Activated CD4-positive, alpha-beta T cell treated with anti-CD3 and anti-CD28 coated beads, Interleukin-2, amount 50 U/mL, for 24 hours (primary cell): ENCODE results near the gene THADA.

ENCODE experiments used
- DNase-seq, 2 donors: peaks; one replicate each; pipeline ENCODE4 v3.0.0-alpha.2; 2020; ENCODE audit warnings: low read depth in 1 of 2, low spot score in 1 of 2

The THADA gene

DNA sequence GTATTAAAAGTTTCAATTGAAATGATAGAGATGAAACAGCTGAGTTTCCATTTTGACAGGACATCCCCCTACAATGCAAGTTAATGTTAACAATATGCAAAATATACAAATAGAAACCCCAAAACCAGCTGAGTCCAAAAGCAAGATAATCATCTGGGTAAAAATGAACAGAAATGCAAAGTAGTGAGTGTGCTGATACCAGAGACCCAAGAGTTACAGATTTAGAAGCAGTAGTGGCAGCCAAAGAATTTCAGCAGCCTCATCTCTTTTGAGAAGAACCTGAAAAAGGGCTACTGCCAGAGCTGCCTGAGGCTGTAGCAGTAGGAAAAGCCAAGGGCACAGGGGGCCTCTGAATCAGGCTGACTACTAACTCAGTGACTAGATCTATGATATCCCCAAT, 82.6 kb downstream of the THADA start:
- DNase-seq: no peak

DNA sequence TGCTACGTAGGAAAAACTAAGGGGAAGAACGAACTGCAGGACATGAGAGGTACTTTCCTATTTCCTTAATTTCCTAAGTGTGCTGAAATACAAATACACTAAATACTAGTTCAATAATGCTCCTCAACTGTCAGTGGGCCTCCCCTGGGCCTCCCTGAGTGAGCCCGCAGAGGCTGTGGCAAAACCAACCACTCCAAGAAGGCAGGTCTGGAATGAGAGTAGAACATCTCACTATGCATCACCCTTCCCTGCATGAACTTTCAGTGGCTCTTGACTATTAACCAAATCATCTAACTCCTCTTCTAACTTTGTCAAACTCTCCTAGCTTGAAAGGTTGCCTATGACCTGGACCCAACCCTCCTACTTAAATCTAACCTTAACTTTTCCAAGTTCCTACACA, 84.6 kb downstream of the THADA start:
- no peak for DNase-seq

DNA sequence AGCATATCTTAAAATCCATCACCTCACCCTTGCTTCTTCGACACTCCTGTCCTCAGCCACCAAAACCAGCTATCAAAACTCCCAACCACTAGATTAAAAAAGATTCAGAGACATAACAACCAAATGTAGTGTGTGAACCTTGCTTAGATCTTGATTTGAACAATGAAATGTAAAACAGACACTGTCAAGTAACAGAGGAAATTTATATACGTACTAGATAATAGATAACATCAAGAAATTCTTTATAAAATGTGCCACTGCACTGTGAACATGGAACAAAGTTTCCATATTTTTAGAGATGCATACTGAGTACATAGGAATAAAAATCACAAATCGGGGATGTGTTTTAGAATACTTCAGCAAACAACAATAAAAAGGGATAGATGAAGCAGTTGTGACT, 86.0 kb downstream of the THADA start:
- DNase-seq: no peak

DNA sequence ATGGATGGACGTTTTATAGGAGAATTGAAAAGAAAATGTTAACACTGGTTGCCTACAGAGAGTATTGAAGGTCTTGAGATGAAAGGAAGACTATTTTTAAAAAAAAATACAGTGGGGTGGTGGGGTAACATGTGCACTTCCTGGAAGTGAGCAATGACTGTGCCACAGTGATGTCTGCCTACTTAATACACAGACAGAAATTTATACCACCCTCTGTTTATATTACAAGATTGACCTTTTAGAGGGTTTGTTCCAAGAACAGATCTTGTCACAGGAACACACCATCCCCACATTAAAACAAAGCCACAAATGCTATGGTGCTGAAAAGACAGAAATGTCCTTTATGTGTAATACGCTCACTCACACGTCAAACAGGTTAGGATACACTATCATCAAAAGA, 87.6 kb downstream of the THADA start:
- DNase-seq: no peak

DNA sequence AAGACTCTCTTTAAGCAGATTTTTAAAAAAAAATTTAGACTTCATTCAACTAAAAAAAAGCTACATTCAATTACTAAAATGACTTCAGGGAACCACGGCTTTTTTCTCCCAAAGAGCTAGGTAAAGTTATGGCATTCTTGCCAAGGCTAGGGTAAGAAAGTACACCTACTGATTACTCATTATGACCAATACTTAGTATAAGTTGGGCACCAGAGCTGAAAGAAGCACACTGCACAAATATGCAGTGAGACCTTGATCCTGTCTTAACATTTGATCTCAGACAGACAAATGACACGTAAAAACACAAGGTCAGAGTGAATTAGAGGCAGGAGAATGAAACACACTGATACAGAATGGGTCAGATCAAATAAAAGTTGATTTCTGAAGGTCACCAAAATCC, 88.7 kb downstream of the THADA start:
- DNase-seq: no peak

DNA sequence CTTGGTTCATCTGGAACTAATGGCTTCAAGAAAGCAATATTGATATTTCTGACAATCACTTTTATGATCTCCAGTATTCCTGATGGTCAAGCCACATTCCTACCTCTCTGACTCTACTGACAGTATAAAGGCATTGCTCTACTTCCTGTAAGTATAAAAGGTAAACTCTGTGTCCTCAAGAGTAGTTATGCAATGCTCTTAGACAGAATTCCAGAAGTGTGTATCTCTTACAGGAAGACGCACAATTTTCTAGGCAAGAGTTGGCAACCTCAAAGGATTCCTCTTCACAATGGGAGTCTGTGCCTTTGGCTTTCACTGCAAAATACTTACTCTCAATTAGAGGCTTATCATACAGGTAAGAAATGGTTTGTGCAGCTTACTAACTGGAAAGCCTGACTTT, 100.1 kb downstream of the THADA start:
- no peak for DNase-seq

DNA sequence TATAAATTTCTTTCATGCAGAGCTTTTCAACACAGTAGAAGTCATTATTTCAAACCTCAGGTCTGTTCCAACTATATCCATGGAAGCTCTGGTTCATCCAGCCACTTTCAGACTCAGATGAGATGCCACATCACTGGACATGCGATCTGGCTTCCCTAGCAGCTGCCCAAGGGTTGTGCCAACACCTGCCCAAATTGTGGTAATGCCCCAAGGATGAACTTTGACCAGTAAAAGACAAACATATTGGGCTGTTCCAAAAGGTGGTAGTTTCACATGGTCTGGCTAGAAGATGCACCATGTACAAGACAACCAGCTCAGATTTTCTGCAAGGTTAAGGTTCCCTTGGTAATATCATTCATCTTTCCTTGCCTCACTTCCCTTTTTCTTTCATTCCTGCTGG, 101.9 kb downstream of the THADA start:
- DNase-seq: no peak

DNA sequence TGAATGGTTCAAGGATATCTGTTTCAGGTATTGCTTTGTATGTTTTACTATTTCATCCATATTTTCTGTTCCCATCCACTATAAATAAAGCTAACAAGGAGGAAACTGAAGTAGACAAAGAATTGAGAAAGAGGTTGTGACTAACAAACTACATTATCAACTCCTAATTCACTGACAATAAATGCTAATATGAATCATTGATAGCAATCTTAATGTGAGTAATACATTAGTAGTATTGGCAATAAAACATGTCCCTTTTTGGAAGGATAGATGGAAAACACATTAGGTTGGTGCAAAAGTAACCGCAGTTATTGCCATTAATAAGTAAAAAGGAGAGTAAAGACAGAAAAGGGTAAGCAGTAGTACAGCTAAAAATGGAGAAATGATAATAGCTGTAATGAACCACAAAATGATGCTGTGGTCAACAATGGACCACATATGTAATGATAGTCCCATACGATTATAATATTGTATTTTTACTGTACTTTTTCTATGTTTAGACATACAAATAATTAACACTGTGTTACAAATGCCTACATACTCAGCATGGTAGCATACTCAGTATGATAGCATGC, 104.7 kb downstream of the THADA start:
- no peak for DNase-seq

DNA sequence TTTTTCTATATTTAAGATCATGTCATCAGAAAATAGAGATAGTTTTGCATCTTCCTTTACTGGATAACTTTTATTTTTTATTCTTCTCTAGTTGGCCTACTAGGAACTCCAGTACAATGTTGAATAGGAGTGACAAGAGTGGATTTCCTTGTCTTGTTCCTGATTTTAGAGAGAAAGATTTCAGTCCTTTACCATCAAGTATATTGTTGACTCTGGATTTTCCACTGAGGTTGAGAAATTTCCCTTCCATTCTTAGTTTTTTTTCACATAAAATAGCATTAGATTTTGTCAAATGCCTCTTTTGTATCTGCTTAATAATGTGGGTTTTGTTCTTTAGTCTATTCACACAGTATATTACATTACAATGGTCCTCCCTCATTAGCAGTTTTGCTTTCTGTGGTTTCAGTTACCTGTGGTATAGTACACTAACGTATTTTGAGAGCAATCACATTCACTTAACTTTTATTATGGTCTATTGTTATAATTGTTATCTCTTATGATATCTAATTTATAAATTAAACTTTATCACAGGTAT, 105.5 kb downstream of the THADA start:
- DNase-seq: no peak

DNA sequence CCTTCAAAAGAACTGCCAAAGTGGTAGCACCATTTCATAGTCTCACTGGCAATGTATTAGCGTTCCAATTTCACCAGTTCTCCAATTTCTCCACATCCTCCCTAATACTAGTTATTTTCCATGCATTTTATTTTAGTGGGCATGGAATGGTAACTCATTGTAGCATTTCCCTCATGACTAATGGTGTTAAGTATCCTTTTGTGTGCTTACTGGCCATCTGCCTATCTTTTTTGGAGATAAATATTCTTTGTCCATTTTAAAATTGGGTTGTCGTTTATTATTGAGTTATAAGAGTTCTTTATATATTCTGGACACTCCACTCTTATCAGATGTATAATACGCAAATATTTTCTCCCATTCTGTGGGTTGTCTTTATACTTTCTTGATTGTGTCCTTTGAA, 107.1 kb downstream of the THADA start:
- no peak for DNase-seq

DNA sequence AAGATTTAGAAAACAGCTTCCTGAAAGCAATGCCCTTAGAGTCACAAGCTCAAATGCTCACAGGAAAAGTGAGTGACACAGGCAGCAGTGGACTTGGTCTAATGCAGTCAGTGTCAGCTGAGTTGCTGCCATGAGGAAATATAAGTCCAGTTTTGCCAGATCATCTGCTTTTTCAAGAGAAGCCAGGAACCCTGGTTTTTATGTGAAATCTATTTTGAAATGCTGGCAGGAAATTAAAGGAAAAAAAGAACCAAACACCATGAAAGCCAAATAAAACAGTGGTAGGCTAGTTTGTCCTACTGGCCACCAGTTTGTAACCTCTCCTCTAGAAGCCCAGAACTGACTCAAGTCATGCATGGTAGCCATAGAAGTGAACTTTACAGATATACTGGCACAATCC, 109.2 kb downstream of the THADA start:
- DNase-seq: no peak

DNA sequence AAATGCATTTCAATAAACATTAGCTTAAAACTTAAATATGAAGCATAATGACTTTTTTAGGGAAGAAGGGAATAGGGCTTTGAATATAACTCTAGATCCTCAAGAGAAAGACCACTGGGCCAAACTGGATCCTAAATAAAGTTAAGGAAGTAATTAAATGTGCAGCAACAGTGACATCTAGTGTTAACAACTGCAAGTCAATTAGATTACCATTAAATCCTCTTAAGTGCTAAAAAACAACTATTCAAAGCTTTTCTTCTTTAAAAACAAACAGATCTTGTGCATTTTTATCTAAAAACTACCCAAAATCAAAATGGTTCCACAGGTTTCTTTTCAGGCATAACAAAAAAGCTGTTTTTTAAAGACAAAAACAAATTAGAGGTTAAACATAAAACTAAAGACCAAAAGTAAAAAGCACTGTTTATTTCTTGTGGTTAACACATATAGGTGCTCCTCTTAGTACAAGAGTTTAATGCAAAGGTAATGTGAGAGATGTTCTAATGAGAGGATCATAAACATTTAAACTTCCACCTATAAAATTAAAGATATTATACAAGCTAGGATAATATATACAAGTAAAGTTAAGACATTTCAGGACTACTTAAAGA, 111.4 kb downstream of the THADA start:
- DNase-seq: no peak

DNA sequence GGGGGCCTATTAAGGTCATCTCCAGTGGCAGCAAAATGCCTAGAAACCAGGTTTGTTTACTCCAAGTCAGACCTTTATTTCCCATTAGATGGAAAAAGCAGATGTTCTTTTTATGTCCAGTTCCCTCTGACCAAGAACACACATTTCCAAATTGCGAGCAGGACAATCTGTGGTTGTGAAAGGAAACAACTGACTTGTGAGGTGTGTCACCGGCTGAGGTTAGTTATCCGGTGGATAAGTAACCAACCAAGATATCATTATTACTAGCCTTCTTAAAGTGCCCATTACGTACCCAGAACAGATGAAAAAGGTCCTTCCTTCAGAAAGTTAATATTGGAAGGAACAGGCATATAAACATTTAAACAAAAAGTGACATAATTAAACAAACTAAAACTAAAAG, 112.9 kb downstream of the THADA start:
- no peak for DNase-seq

DNA sequence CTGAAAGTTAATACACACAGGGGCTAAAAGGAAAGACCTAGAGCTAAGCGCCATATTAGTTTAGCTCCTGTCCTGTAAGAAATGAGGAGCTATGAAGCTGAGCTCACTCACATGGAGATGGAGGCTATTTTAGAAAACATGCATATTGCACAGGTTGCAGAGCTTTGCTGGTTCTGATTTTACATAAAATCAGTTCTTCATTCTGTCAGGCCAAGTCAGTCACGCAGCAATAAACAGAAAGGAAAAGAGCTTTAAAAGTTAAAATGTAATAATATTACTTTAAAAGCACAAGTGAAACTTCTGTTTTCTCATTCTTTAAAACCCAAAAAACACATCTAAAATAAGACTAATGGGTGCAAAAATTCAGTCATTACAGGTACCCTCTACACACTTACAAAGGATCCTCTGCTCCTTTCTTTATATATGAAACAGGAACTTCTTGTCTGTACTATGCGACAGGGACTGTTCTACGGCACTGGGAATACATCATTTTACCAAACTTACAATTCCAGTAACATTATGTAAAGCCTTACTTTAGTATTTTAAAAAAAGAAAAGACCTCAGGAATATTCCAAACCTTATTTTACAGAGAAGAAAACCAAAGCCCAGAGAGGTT, 113.8 kb downstream of the THADA start:
- no peak for DNase-seq

DNA sequence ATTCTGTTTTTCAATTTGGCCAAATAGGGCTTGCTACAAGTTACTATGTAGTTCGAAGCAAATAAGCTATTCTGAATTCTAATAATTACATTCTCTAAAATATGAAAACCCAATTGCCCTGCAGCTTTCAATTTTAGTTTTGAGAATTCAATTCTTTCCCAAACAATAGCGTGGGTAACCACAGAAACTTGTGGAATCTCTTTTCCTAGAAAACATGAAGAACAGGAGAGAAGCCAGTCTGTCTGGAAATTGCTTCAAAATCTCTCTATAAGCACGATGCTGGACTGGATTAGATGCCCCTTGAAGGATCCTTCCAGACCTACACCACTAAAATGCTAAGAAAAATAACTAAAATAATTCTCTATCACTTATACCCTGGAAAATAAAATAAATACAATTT, 115.0 kb downstream of the THADA start:
- DNase-seq: no peak

DNA sequence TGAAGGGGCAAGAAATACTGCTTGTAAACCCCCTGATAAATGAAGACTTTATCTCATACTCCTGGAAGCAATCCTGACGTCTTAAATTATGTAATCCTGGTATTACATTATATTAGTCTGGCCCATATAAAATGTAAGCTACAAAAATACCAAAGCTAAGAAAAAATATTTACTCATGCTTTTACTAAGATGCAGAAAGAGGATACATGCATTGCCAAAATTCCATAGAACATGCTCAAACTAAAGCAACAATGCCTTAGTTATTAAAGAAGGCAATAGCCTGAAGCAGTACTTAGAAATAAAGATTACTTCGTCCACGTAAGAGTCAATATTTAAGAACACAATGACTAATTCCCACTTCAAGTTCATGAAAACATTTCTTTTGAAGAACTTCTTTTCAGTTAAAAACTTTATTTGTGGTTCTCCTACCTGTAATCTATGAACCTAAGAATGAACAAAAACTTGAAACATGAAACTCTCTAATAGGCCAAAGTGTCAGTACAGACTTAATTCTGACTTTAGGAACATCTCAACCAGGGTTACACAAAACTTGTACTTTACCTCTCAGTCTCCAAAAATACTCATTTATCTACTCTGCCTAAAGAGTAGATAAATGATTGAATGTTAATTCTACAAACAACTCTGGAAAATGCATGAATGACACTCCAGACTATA, 117.3 kb downstream of the THADA start:
- no peak for DNase-seq

DNA sequence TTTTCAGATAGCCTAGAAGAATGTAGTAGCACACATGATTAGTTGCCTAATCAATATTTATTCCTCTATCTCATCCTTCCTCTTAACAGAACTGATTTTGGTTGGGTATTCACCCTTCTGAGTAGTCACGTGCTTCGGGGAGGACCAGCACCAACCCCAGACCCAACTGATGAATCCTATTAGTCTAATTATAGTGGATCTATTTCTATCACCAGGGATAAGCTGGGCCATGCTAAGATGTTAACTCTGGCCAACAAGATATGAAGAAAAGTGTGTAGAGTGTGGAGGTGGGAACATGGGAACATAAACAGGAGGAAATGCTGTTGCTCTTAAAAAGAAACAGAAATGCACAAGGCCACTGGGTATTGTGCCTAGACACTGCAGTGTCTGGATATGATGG, 119.9 kb downstream of the THADA start:
- DNase-seq: no peak

DNA sequence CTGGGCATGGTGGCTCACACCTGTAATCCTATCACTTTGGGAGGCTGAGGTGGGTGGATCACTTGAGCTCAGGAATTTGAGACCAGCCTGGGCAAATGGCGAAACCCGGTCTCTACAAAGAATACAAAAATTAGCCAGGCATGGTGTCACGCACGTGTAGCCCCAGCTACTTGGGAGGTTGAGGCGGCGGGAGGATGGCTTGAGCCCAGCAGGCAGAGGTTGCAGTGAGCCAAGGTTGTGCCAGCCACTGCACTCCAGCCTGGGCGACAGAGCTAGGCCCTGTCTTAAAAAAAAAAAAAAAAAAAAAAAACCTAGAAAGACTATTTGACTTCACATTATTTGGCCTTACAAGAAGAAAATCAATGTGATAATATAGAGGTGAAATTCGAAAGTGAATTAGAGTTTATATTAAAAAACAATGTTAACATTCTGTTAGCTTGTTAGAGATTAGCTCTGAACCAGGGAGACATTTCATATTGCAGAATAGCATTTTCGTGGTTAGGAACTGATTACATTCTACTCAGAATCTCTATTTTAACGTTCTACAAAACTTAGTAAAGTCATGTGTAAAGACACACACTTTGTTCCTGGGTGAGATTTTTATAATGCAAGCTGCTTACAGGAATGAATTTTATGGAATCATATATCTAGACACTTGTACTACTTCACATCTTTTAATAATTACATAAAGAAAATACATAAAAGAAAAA, 120.5 kb downstream of the THADA start:
- no peak for DNase-seq

DNA sequence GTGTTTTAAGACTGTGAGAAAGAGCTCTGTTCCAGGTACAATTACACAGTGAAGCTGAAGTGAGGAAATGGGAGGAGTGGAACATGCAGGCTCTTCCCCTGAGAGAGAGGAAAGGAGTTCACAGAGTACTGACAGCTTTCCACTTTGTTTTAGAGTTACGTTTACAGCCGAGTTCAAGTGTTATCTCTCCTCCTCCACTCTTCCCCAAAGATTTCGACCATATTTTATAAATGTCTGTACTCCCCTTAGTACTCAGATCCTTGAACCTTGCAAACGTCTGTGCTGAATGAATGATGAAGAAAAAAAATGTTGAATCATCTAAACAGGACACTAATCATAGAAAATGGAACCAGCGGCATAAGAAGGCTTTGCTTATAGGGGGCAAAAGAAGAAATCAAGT, 121.6 kb downstream of the THADA start:
- DNase-seq: no peak

DNA sequence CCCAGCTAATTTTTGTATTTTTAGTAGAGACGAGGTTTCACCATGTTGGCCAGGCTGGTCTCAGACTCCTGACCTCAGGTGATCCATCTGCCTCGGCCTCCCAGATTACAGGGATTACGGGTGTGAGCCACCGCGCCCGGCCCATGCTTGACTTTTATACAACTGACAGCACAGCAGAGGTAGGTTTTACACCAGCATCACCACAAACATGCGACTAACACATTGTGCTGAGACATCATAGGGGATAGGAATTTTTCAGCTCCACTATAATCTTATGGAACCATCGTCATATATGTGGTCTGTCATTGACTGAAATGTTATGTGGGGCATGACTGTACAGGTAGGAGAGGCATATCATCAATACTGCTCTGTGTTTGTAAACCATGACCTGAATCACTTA, 122.1 kb downstream of the THADA start:
- no peak for DNase-seq

DNA sequence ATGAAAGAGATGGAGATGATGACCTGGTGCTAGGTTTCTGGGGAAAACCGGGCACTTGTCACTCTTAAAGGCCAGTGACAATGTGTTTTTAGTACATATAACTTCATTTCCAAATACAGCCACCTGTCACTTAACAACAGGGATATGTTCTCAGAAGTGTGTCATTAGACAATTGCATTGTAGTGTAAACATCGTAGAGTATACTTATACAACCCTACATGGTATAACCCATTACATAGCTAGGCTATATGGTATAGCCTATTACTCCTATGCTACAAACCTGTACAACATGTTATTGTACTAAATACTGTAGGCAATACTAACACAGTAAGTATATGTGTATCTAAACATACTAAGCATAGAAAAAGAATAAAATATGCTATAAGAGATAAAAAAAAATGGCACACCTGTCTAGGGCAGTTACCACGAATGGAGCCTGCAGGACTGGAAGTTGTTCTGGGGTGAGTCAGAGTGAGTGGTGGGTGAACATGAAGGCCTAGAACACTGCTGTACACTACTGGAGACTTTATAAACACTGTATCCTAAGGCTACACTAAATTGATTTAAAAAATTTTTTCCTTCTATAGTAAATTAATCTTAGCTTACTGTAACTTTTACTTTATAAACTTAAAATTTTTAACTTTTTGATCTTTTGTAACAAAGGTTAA, 123.2 kb downstream of the THADA start:
- no peak for DNase-seq
